ENCODE measurements around the gene MROH7. TPM values are rescaled to one million over a fixed set of nuclear protein-coding genes. Genes with fewer than 3 reads are reported as not detected.

The MROH7 gene
- total RNA-seq, result 8.5 TPM

GRCh38 chr1:54640863-54641836, at the start of gene MROH7:
MROH7 (plus strand) TSS chr1:54641786; CDS start chr1:54652927, 11,141 bp downstream.

GRCh38 chr1:54623216-54624007, 18.2 kb upstream of the MROH7 start, which contains the start of gene FAM151A:
FAM151A (minus strand) TSS chr1:54623525; CDS start chr1:54623395, 130 bp downstream.

GRCh38 chr1:54715493-54716298, 74.1 kb downstream of the MROH7 start, which contains the start of gene TTC4:
TTC4 (plus strand) TSS chr1:54715861; CDS start chr1:54715909, 48 bp downstream.

Other genes starting within 250 kb of the MROH7 start
- 43.4 TPM for gene SSBP3, start 235.4 kb upstream of the MROH7 start, total RNA-seq
- 26.9 TPM for gene ACOT11, start 93.6 kb upstream of the MROH7 start, total RNA-seq
- not detected for gene FAM151A, start 18.3 kb upstream of the MROH7 start, total RNA-seq
- gene TTC4, start 74.1 kb downstream of the MROH7 start, total RNA-seq, result 28.6 TPM
- gene PARS2, start 122.7 kb downstream of the MROH7 start, total RNA-seq, result 8.4 TPM
- 3.2 TPM for gene TTC22, start 159.5 kb downstream of the MROH7 start, total RNA-seq
- 34.9 TPM for gene DHCR24, start 245.4 kb downstream of the MROH7 start, total RNA-seq